Naive thymus-derived CD4-positive, alpha-beta T cell (primary cell): Measurements from ENCODE around the gene EVPL. TPM values are rescaled to one million over a fixed set of nuclear protein-coding genes. Genes with fewer than 3 reads are reported as not detected.

ENCODE experiments used
- ATAC-seq: fragments of 150-1000 bp; cut with Tn5 transposase; 2 replicates; pipeline ENCODE4 v1.10.0; 2021; ENCODE audit warnings: mild to moderate bottlenecking, moderate library complexity
- CTCF ChIA-PET: fragments of 350-600 bp; sonication (Branson Sonifier 250); formaldehyde crosslinking; loops from one replicate; lab custom pipeline; 2021; ENCODE audit warnings: antibody characterized with exemption; lab: Charles Lee
- POLR2A ChIA-PET: fragments of 350-600 bp; sonication (Branson Sonifier 250); formaldehyde crosslinking; loops from one replicate; lab custom pipeline; 2021; ENCODE audit warnings: antibody characterized with exemption, inconsistent platforms; lab: Charles Lee
- DNase-seq, 9 donors: peaks; one replicate each; pipeline versions ENCODE4 v3.0.0 to v3.0.0-alpha.2; 2020 to 2022; ENCODE audit warnings: mixed read lengths in 1 of 9
- H3K27ac ChIP-seq: one replicate; pipeline ENCODE4 v1.7.0; 2013; ENCODE audit warnings: mild to moderate bottlenecking, low read depth, low read length, moderate library complexity
- H3K27me3 ChIP-seq, 2 donors: one replicate each; pipeline ENCODE4 v1.7.0; 2013; ENCODE audit warnings: low read length in 2 of 2, mild to moderate bottlenecking in 2 of 2, moderate library complexity in 2 of 2; ENCODE audit not compliant: control insufficient read depth in 2 of 2, insufficient read depth in 2 of 2
- H3K36me3 ChIP-seq, 3 experiments: 1 replicate in 2 of 3; 2 replicates in 1 of 3; pipeline ENCODE4 v1.7.0; 2013; ENCODE audit warnings: low read length in 3 of 3, mild to moderate bottlenecking in 3 of 3, moderate library complexity in 1 of 3; ENCODE audit not compliant: insufficient read depth in 3 of 3, control insufficient read depth in 2 of 3
- H3K4me1 ChIP-seq, 2 donors: one replicate each; pipeline ENCODE4 v1.7.0; 2013; ENCODE audit warnings: low read length in 2 of 2, mild to moderate bottlenecking in 2 of 2, moderate library complexity in 1 of 2; ENCODE audit not compliant: control insufficient read depth in 2 of 2, insufficient read depth in 2 of 2
- H3K4me3 ChIP-seq: 2 replicates; pipeline ENCODE4 v1.7.0; 2013; ENCODE audit warnings: mild to moderate bottlenecking, low read length
- H3K9me3 ChIP-seq, 3 experiments: 1 replicate in 2 of 3; 2 replicates in 1 of 3; pipeline ENCODE4 v1.7.0; 2013; ENCODE audit warnings: low read length in 3 of 3; ENCODE audit not compliant: control insufficient read depth in 2 of 3
- H3K27ac Mint-ChIP-seq, 9 donors: one replicate each; pipeline ENCODE4 v1.8.0; 2020 to 2022; ENCODE audit warnings: mixed read lengths in 9 of 9, mild to moderate bottlenecking in 8 of 9, moderate library complexity in 5 of 9, inconsistent platforms in 2 of 9
- H3K27me3 Mint-ChIP-seq, 5 donors: one replicate each; pipeline ENCODE4 v1.8.0; 2021 to 2022; ENCODE audit warnings: mixed read lengths in 5 of 5, mild to moderate bottlenecking in 1 of 5
- H3K36me3 Mint-ChIP-seq, 5 donors: one replicate each; pipeline ENCODE4 v1.8.0; 2020 to 2022; ENCODE audit warnings: mixed read lengths in 5 of 5, mild to moderate bottlenecking in 3 of 5, inconsistent platforms in 1 of 5
- H3K4me1 Mint-ChIP-seq, 7 donors: one replicate each; pipeline ENCODE4 v1.8.0; 2020 to 2022; ENCODE audit warnings: mixed read lengths in 7 of 7, mild to moderate bottlenecking in 3 of 7, inconsistent platforms in 1 of 7
- H3K4me3 Mint-ChIP-seq, 10 donors: one replicate each; pipeline ENCODE4 v1.8.0; 2020 to 2022; ENCODE audit warnings: mild to moderate bottlenecking in 10 of 10, mixed read lengths in 10 of 10, moderate library complexity in 6 of 10, inconsistent platforms in 2 of 10
- H3K9me3 Mint-ChIP-seq, 11 donors: one replicate each; pipeline ENCODE4 v1.8.0; 2020 to 2022; ENCODE audit warnings: mixed read lengths in 11 of 11, mild to moderate bottlenecking in 4 of 11, inconsistent platforms in 1 of 11, moderate library complexity in 1 of 11
- intact Hi-C, 2 donors: fragments of 100-400 bp; cut with micrococcal nuclease; formaldehyde crosslinking; loops; one replicate each; pipeline ENCODE4 v1.15.1; 2023
- polyA plus RNA-seq, 2 donors: library from polyadenylated mRNA; unstranded; fragments of 300-500 nt; fragmentation: Illumina TruSeq; gene quantifications; one replicate each; pipeline ENCODE4 v1.2.3, GENCODE V29; 2021
- total RNA-seq, 6 experiments: library from RNA in 5 of 6; stranded (reverse) in 5 of 6; gene quantifications; 1 replicate in 5 of 6; 2 replicates in 1 of 6; pipeline ENCODE4 v1.2.3 and lab custom pipeline; 2021 to 2026

The EVPL gene
- total and polyA plus RNA-seq, 7 experiments from 2014 or later = 0.07 to 2.7 (median 0.36) TPM; not detected in 1

GRCh38 chr17:76009969-76010661, 17.0 kb downstream of the EVPL start:
- CTCF ChIA-PET = interaction anchor here (0.5 to 3.5 kb wide), 8 partner anchors 9 to 289 kb away, joined by 3 to 12 read pairs (median 5); partner anchors contain the start of gene CDK3
- H3K27me3 Mint-ChIP-seq = no peaks in the 10 kb centered on the region
- H3K27ac Mint-ChIP-seq = no peak overlapping the region
- no peak for DNase-seq
- Histone ChIP-seq H3K4me3 (no peak overlapping the region), H3K4me1 (peaks cover 3 to 5% of the 10 kb centered on the region in 2 donors), H3K27ac (no peak overlapping the region), H3K27me3 (no peaks in the 10 kb centered on the region), H3K36me3 (no peaks in the 10 kb centered on the region), H3K9me3 (no peaks in the 10 kb centered on the region)
- peaks cover 0 to 15% (median 10%) of the 10 kb centered on the region in 7 donors for H3K4me1 Mint-ChIP-seq
- intact Hi-C loops = no loop called here
- peaks cover 0 to 4% (median 0%) of the 10 kb centered on the region in 5 donors for H3K36me3 Mint-ChIP-seq
- no peak for ATAC-seq
- POLR2A ChIA-PET = interaction anchor here (0.6 to 0.7 kb wide), 2 partner anchors 108 to 133 kb away, joined by 3 to 6 read pairs; no protein-coding TSS in a partner anchor
- peaks cover 0 to 3% (median 0%) of the 10 kb centered on the region in 11 donors for H3K9me3 Mint-ChIP-seq
- no peak overlapping the region for H3K4me3 Mint-ChIP-seq

- POLR2A ChIA-PET = no interaction called here
- Histone ChIP-seq H3K9me3 (no peaks in the 10 kb centered on the region), H3K4me3 (no peak overlapping the region), H3K36me3 (no peaks in the 10 kb centered on the region), H3K27me3 (no peaks in the 10 kb centered on the region), H3K27ac (no peak overlapping the region), H3K4me1 (peaks cover 2 to 5% of the 10 kb centered on the region in 2 donors)
- intact Hi-C loops = no loop called here
- CTCF ChIA-PET = interaction anchor here (1.6 to 3.5 kb wide), 4 partner anchors 8 to 289 kb away, joined by 4 to 12 read pairs (median 5); partner anchors contain the start of gene CDK3
- H3K4me1 Mint-ChIP-seq = peaks cover 0 to 13% (median 10%) of the 10 kb centered on the region in 7 donors
- peaks cover 0 to 4% (median 0%) of the 10 kb centered on the region in 5 donors for H3K36me3 Mint-ChIP-seq
- ATAC-seq (no peak), DNase-seq (no peak)
- no peak overlapping the region for H3K27ac Mint-ChIP-seq
- H3K4me3 Mint-ChIP-seq = no peak overlapping the region
- no peaks in the 10 kb centered on the region for H3K27me3 Mint-ChIP-seq
- peaks cover 0 to 3% (median 0%) of the 10 kb centered on the region in 11 donors for H3K9me3 Mint-ChIP-seq
These were observed 17.7 kb downstream of the EVPL start for GRCh38 chr17:76009447-76009846.

GRCh38 chr17:76008630-76009425, 18.3 kb downstream of the EVPL start:
- Mint-ChIP-seq H3K27me3 (no peaks in the 10 kb centered on the region), H3K9me3 (peaks cover 0 to 3% (median 0%) of the 10 kb centered on the region in 11 donors), H3K27ac (no peak overlapping the region), H3K36me3 (peaks cover 0 to 4% (median 0%) of the 10 kb centered on the region in 5 donors), H3K4me1 (peaks cover 0 to 7% (median 4%) of the 10 kb centered on the region in 7 donors), H3K4me3 (no peak overlapping the region)
- ATAC-seq = no peak
- DNase-seq = no peak
- Histone ChIP-seq H3K4me1 (no peaks in the 10 kb centered on the region), H3K4me3 (no peak overlapping the region), H3K27ac (no peak overlapping the region), H3K36me3 (no peaks in the 10 kb centered on the region), H3K27me3 (no peaks in the 10 kb centered on the region), H3K9me3 (no peaks in the 10 kb centered on the region)
- intact Hi-C loops = no loop called here
- ChIA-PET POLR2A (interaction anchor here (0.5 to 1.1 kb wide), 3 partner anchors 7 to 44 kb away, joined by 3 to 4 read pairs (median 3); partner anchors contain the start of genes ACOX1 and TEN1), CTCF (interaction anchor here (0.7 to 3.5 kb wide), 4 partner anchors 8 to 103 kb away, joined by 3 to 12 read pairs (median 6); partner anchors contain the start of gene CDK3)

- intact Hi-C loops = no loop called here
- Histone ChIP-seq H3K4me3 (no peak overlapping the region), H3K27ac (no peak overlapping the region), H3K4me1 (no peaks in the 10 kb centered on the region), H3K36me3 (no peaks in the 10 kb centered on the region), H3K9me3 (no peaks in the 10 kb centered on the region), H3K27me3 (no peaks in the 10 kb centered on the region)
- H3K27me3 Mint-ChIP-seq = no peaks in the 10 kb centered on the region
- peaks cover 0 to 4% (median 0%) of the 10 kb centered on the region in 5 donors for H3K36me3 Mint-ChIP-seq
- ChIA-PET CTCF (interaction anchor here (0.7 to 3.5 kb wide), 5 partner anchors 7 to 102 kb away, joined by 3 to 12 read pairs (median 6); partner anchors contain the start of gene CDK3), POLR2A (interaction anchor here (0.5 to 1.1 kb wide), 3 partner anchors 8 to 44 kb away, joined by 3 to 4 read pairs (median 3); partner anchors contain the start of genes ACOX1 and TEN1)
- no peak overlapping the region for H3K4me3 Mint-ChIP-seq
- peaks cover 0 to 3% (median 0%) of the 10 kb centered on the region in 11 donors for H3K9me3 Mint-ChIP-seq
- no peak for DNase-seq
- no peak for ATAC-seq
- H3K27ac Mint-ChIP-seq = no peak overlapping the region
- H3K4me1 Mint-ChIP-seq = peaks cover 0 to 7% (median 4%) of the 10 kb centered on the region in 7 donors
These were observed 18.9 kb downstream of the EVPL start for GRCh38 chr17:76008208-76008607.

- H3K27ac Mint-ChIP-seq = no peak overlapping the region
- no peaks in the 10 kb centered on the region for H3K4me1 ChIP-seq
- H3K9me3 Mint-ChIP-seq = peaks cover 0 to 3% (median 0%) of the 10 kb centered on the region in 11 donors
- H3K27me3 Mint-ChIP-seq = no peaks in the 10 kb centered on the region
- H3K4me3 ChIP-seq = no peak overlapping the region
- H3K9me3 ChIP-seq = no peaks in the 10 kb centered on the region
- intact Hi-C loops = no loop called here
- peaks cover 0 to 4% (median 0%) of the 10 kb centered on the region in 5 donors for H3K36me3 Mint-ChIP-seq
- H3K27ac ChIP-seq = no peak overlapping the region
- ChIA-PET CTCF (interaction anchor here (0.7 to 1.7 kb wide), 3 partner anchors 53 to 102 kb away, joined by 3 to 6 read pairs (median 6); no protein-coding TSS in a partner anchor), POLR2A (interaction anchor here (1.1 kb wide), 1 partner anchor 8 kb away, joined by 4 read pairs; no protein-coding TSS in a partner anchor)
- peaks cover 0 to 7% (median 4%) of the 10 kb centered on the region in 7 donors for H3K4me1 Mint-ChIP-seq
- no peaks in the 10 kb centered on the region for H3K27me3 ChIP-seq
- ATAC-seq = no peak
- H3K36me3 ChIP-seq = no peaks in the 10 kb centered on the region
- no peak for DNase-seq
- H3K4me3 Mint-ChIP-seq = no peak overlapping the region
These were observed 19.3 kb downstream of the EVPL start for GRCh38 chr17:76007850-76008165.
